ENCODE measurements around the gene SLC36A3. TPM values are rescaled to one million over a fixed set of nuclear protein-coding genes. Genes with fewer than 3 reads are reported as not detected.
"Not testable (repeated sequence)": the region's sequence is repeated elsewhere in the genome, so short reads cannot be mapped to it uniquely, and the experiment has no call there.

The SLC36A3 gene
- total and polyA plus RNA-seq, 4 experiments from 2014 or later = not detected

- no peak overlapping the region for H3K27ac ChIP-seq (ENCODE audit: low read depth, low read length)
- ChIA-PET POLR2A (ENCODE audit: partially characterized antibody) (interaction anchor here (0.7 to 4.3 kb wide), 4 partner anchors 11 to 530 kb away, joined by 3 to 16 read pairs (median 5); partner anchors contain the start of genes CCDC69 and GM2A), CTCF (ENCODE audit: partially characterized antibody) (interaction anchor here (1.2 to 7.6 kb wide), 8 partner anchors 11 to 125 kb away, joined by 3 to 159 read pairs (median 24); partner anchors contain the start of gene CCDC69)
- H3K9me3 ChIP-seq (ENCODE audit: control insufficient read depth in 1 of 2, low read length in 2 of 2) = no peaks in the 10 kb centered on the region
- Mint-ChIP-seq H3K27me3 (no peaks in the 10 kb centered on the region), H3K4me1 (peaks cover 12 to 19% (median 17%) of the 10 kb centered on the region in 4 donors), H3K9me3 (no peaks in the 10 kb centered on the region), H3K36me3 (no peaks in the 10 kb centered on the region), H3K27ac (peak overlapping the region in 1 of 7 donors; percentile 12), H3K4me3 (no peak overlapping the region)
- no peaks in the 10 kb centered on the region for H3K36me3 ChIP-seq (ENCODE audit: insufficient read depth, low read length)
- H3K4me1 ChIP-seq (ENCODE audit: insufficient read depth, low read length) = peaks cover 21% of the 10 kb centered on the region
- no peak overlapping the region for H3K4me3 ChIP-seq (ENCODE audit: low read length in 2 of 2)
- intact Hi-C loops (cut with micrococcal nuclease) = no loop called here
- H3K27me3 ChIP-seq (ENCODE audit: insufficient read depth, low read length) = no peaks in the 10 kb centered on the region
- DNase-seq = no peak
Observed at GRCh38 chr5:151240924-151241635, 62.5 kb downstream of the SLC36A3 start.

- H3K4me3 ChIP-seq (ENCODE audit: low read length in 2 of 2); H3K27me3 ChIP-seq (ENCODE audit: insufficient read depth, low read length); H3K36me3 Mint-ChIP-seq; DNase-seq; H3K27ac ChIP-seq (ENCODE audit: low read depth, low read length); H3K27me3 Mint-ChIP-seq; intact Hi-C loops (cut with micrococcal nuclease); H3K27ac Mint-ChIP-seq; H3K36me3 ChIP-seq (ENCODE audit: insufficient read depth, low read length); H3K4me3 Mint-ChIP-seq; H3K9me3 ChIP-seq (ENCODE audit: control insufficient read depth in 1 of 2, low read length in 2 of 2); H3K9me3 Mint-ChIP-seq: not testable (repeated sequence)
- CTCF ChIA-PET (ENCODE audit: partially characterized antibody) = interaction anchor here (1.1 to 7.6 kb wide), 7 partner anchors 10 to 124 kb away, joined by 4 to 159 read pairs (median 49); partner anchors contain the start of genes CCDC69 and GM2A
- POLR2A ChIA-PET (ENCODE audit: partially characterized antibody) = interaction anchor here (1.1 to 4.3 kb wide), 3 partner anchors 12 to 531 kb away, joined by 3 to 16 read pairs (median 7); partner anchors contain the start of genes CCDC69 and GM2A
- peaks cover 12 to 21% (median 15%) of the 10 kb centered on the region in 4 donors for H3K4me1 Mint-ChIP-seq
- peaks cover 21% of the 10 kb centered on the region for H3K4me1 ChIP-seq (ENCODE audit: insufficient read depth, low read length)
Observed at GRCh38 chr5:151240268-151240835, 63.2 kb downstream of the SLC36A3 start.

- H3K4me1 ChIP-seq (ENCODE audit: insufficient read depth, low read length) = peaks cover 28% of the 10 kb centered on the region
- H3K36me3 ChIP-seq (ENCODE audit: insufficient read depth, low read length) = no peaks in the 10 kb centered on the region
- no peaks in the 10 kb centered on the region for H3K9me3 ChIP-seq (ENCODE audit: control insufficient read depth in 1 of 2, low read length in 2 of 2)
- POLR2A ChIA-PET (ENCODE audit: partially characterized antibody) = interaction anchor here (0.6 to 4.3 kb wide), 7 partner anchors 10 to 184 kb away, joined by 3 to 16 read pairs (median 5); partner anchors contain the start of gene GM2A
- CTCF ChIA-PET (ENCODE audit: partially characterized antibody) = interaction anchor here (0.6 to 7.6 kb wide), 27 partner anchors 8 to 789 kb away, joined by 3 to 159 read pairs (median 5); partner anchors contain the start of genes CCDC69 and GM2A
- intact Hi-C loops (cut with micrococcal nuclease) = loop anchor here (1.0 to 5.0 kb wide), 3 partner anchors 37 to 113 kb away; no protein-coding TSS in a partner anchor
- H3K27me3 Mint-ChIP-seq = no peaks in the 10 kb centered on the region
- H3K9me3 Mint-ChIP-seq = no peaks in the 10 kb centered on the region
- H3K4me3 Mint-ChIP-seq = no peak overlapping the region
- H3K4me1 Mint-ChIP-seq = peaks cover 17 to 24% (median 18%) of the 10 kb centered on the region in 4 donors
- H3K27ac ChIP-seq (ENCODE audit: low read depth, low read length) = no peak overlapping the region
- no peaks in the 10 kb centered on the region for H3K36me3 Mint-ChIP-seq
- DNase-seq = peak in 4 of 5 donors; percentile 40 to 60 (median 48)
- no peak overlapping the region for H3K4me3 ChIP-seq (ENCODE audit: low read length in 2 of 2)
- H3K27me3 ChIP-seq (ENCODE audit: insufficient read depth, low read length) = no peaks in the 10 kb centered on the region
- peak overlapping the region in 3 of 7 donors; percentile 35 to 81 (median 61) for H3K27ac Mint-ChIP-seq
Observed at GRCh38 chr5:151239237-151239861, 64.2 kb downstream of the SLC36A3 start.

GRCh38 chr5:151238303-151238741 lies 65.2 kb downstream of the SLC36A3 start:
- H3K27me3 ChIP-seq (ENCODE audit: insufficient read depth, low read length) = no peaks in the 10 kb centered on the region
- no peak overlapping the region for H3K4me3 Mint-ChIP-seq
- H3K4me1 ChIP-seq (ENCODE audit: insufficient read depth, low read length) = peaks cover 23% of the 10 kb centered on the region
- ChIA-PET CTCF (ENCODE audit: partially characterized antibody) (interaction anchor here (0.7 to 7.6 kb wide), 25 partner anchors 9 to 788 kb away, joined by 3 to 159 read pairs (median 5); partner anchors contain the start of genes ANXA6, CCDC69 and GM2A), POLR2A (ENCODE audit: partially characterized antibody) (interaction anchor here (0.6 to 2.5 kb wide), 8 partner anchors 9 to 183 kb away, joined by 3 to 16 read pairs (median 5); partner anchors contain the start of gene CCDC69)
- DNase-seq = no peak
- intact Hi-C loops (cut with micrococcal nuclease) = loop anchor here (2.0 to 5.0 kb wide), 2 partner anchors 36 to 74 kb away; no protein-coding TSS in a partner anchor
- no peak overlapping the region for H3K27ac ChIP-seq (ENCODE audit: low read depth, low read length)
- H3K4me1 Mint-ChIP-seq = peaks cover 10 to 16% (median 12%) of the 10 kb centered on the region in 4 donors
- no peaks in the 10 kb centered on the region for H3K9me3 ChIP-seq (ENCODE audit: control insufficient read depth in 1 of 2, low read length in 2 of 2)
- no peaks in the 10 kb centered on the region for H3K36me3 ChIP-seq (ENCODE audit: insufficient read depth, low read length)
- H3K4me3 ChIP-seq (ENCODE audit: low read length in 2 of 2) = no peak overlapping the region
- no peaks in the 10 kb centered on the region for H3K9me3 Mint-ChIP-seq
- H3K27ac Mint-ChIP-seq = no peak overlapping the region
- no peaks in the 10 kb centered on the region for H3K36me3 Mint-ChIP-seq
- no peaks in the 10 kb centered on the region for H3K27me3 Mint-ChIP-seq

GRCh38 chr5:151237685-151238084 lies 65.9 kb downstream of the SLC36A3 start:
- no peaks in the 10 kb centered on the region for H3K27me3 Mint-ChIP-seq
- CTCF ChIA-PET (ENCODE audit: partially characterized antibody) = interaction anchor here (0.7 to 7.6 kb wide), 15 partner anchors 13 to 121 kb away, joined by 3 to 159 read pairs (median 16); partner anchors contain the start of genes ANXA6, CCDC69 and GM2A
- POLR2A ChIA-PET (ENCODE audit: partially characterized antibody) = interaction anchor here (0.6 to 2.5 kb wide), 4 partner anchors 13 to 68 kb away, joined by 3 to 16 read pairs (median 10); partner anchors contain the start of gene CCDC69
- H3K4me3 ChIP-seq (ENCODE audit: low read length in 2 of 2) = no peak overlapping the region
- H3K27ac Mint-ChIP-seq = no peak overlapping the region
- no peak overlapping the region for H3K4me3 Mint-ChIP-seq
- no peak for DNase-seq
- H3K4me1 Mint-ChIP-seq = peaks cover 10 to 17% (median 11%) of the 10 kb centered on the region in 4 donors
- no peaks in the 10 kb centered on the region for H3K9me3 ChIP-seq (ENCODE audit: control insufficient read depth in 1 of 2, low read length in 2 of 2)
- peaks cover 22% of the 10 kb centered on the region for H3K4me1 ChIP-seq (ENCODE audit: insufficient read depth, low read length)
- H3K27me3 ChIP-seq (ENCODE audit: insufficient read depth, low read length) = no peaks in the 10 kb centered on the region
- no peaks in the 10 kb centered on the region for H3K9me3 Mint-ChIP-seq
- no peaks in the 10 kb centered on the region for H3K36me3 ChIP-seq (ENCODE audit: insufficient read depth, low read length)
- intact Hi-C loops (cut with micrococcal nuclease) = loop anchor here (2.0 to 5.0 kb wide), 2 partner anchors 35 to 73 kb away; no protein-coding TSS in a partner anchor
- no peaks in the 10 kb centered on the region for H3K36me3 Mint-ChIP-seq
- no peak overlapping the region for H3K27ac ChIP-seq (ENCODE audit: low read depth, low read length)

GRCh38 chr5:151236888-151237287 lies 66.7 kb downstream of the SLC36A3 start:
- H3K27ac ChIP-seq (ENCODE audit: low read depth, low read length) = no peak overlapping the region
- Mint-ChIP-seq H3K4me1 (peaks cover 10 to 17% (median 11%) of the 10 kb centered on the region in 4 donors), H3K4me3 (no peak overlapping the region), H3K9me3 (no peaks in the 10 kb centered on the region), H3K27ac (peak overlapping the region in 2 of 7 donors; percentile 23 to 53), H3K27me3 (no peaks in the 10 kb centered on the region), H3K36me3 (no peaks in the 10 kb centered on the region)
- intact Hi-C loops (cut with micrococcal nuclease) = loop anchor here (5.0 kb wide), 1 partner anchor 35 kb away; no protein-coding TSS in a partner anchor
- no peak for DNase-seq
- CTCF ChIA-PET (ENCODE audit: partially characterized antibody) = interaction anchor here (0.7 to 7.6 kb wide), 10 partner anchors 12 to 544 kb away, joined by 4 to 159 read pairs (median 40); partner anchors contain the start of genes CCDC69 and GM2A
- H3K4me1 ChIP-seq (ENCODE audit: insufficient read depth, low read length) = peaks cover 22% of the 10 kb centered on the region
- POLR2A ChIA-PET (ENCODE audit: partially characterized antibody) = interaction anchor here (1.5 to 3.8 kb wide), 4 partner anchors 13 to 67 kb away, joined by 5 to 46 read pairs (median 16); partner anchors contain the start of gene CCDC69
- H3K9me3 ChIP-seq (ENCODE audit: control insufficient read depth in 1 of 2, low read length in 2 of 2) = no peaks in the 10 kb centered on the region
- H3K36me3 ChIP-seq (ENCODE audit: insufficient read depth, low read length) = no peaks in the 10 kb centered on the region
- H3K4me3 ChIP-seq (ENCODE audit: low read length in 2 of 2) = no peak overlapping the region
- H3K27me3 ChIP-seq (ENCODE audit: insufficient read depth, low read length) = no peaks in the 10 kb centered on the region
